Right atrium auricular region (tissue), 2 donors: ENCODE results near the gene NRXN3. TPM values are rescaled to one million over a fixed set of nuclear protein-coding genes. Genes with fewer than 3 reads are reported as not detected.

ENCODE experiments used
- DNase-seq: peaks from one replicate; pipeline ENCODE4 v3.0.0-alpha.2; 2019; ENCODE audit warnings: low spot score
- H3K27ac ChIP-seq, 2 donors: fragments of 200-600 bp; sonication (generic); 1 replicate in 1 of 2; 2 replicates in 1 of 2; pipeline ENCODE4 v1.5.1; 2016 to 2019
- H3K27me3 ChIP-seq, 2 donors: fragments of 200-600 bp; sonication (generic); one replicate each; pipeline versions ENCODE4 v1.5.1 to v1.6.0; 2017 to 2019
- H3K36me3 ChIP-seq: fragments of 200-600 bp; sonication (generic); one replicate; pipeline ENCODE4 v1.5.1; 2016
- H3K4me1 ChIP-seq, 2 donors: fragments of 200-600 bp; sonication (generic); one replicate each; pipeline versions ENCODE4 v1.5.1 to v1.6.0; 2017 to 2019
- H3K4me3 ChIP-seq, 2 donors: fragments of 200-600 bp; sonication (generic); 1 replicate in 1 of 2; 2 replicates in 1 of 2; pipeline ENCODE4 v1.5.1; 2017 to 2019; ENCODE audit warnings: mild to moderate bottlenecking in 1 of 2, moderate library complexity in 1 of 2
- H3K9me3 ChIP-seq, 2 donors: fragments of 200-600 bp; sonication (generic); one replicate each; pipeline ENCODE4 v1.5.1; 2019
- total RNA-seq, 2 donors: library from RNA; depleted of rRNA; stranded (reverse); fragments of >200 nt; gene quantifications; one replicate each; pipeline ENCODE4 v1.1.0, GENCODE V29; 2016
- TF ChIP-seq, protein P1 (sequence below), 2 donors: fragments of 200-600 bp; sonication (generic); IDR thresholded peaks; one replicate each; pipeline ENCODE4 v1.5.1; 2019; ENCODE audit warnings: antibody characterized with exemption in 2 of 2

NRXN3 gene
- total RNA-seq, 2 donors from 2014 or later: 2.0 to 2.3 TPM

DNA sequence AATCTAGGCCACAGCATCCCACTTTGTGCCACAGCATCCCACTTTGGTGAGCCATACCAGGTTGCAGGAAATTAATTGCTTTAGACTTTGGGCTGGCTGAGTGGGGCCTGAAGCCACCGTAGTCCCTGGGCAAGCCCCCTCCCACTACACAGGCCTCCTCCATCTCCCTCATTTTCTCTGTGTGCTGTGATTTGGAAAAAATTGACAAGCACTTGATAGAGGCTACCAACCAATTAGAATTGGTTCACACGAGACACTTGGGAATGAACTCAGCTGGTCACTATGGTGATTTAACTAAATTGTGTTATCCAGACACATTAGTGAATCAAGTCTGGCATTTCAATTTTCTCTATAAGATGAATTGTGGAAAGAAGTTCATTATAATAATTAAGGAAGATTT is 1560.0 kb downstream of the NRXN3 start:
- H3K36me3 ChIP-seq: no peaks in the 10 kb centered on the region
- H3K27me3 ChIP-seq: no peaks in the 10 kb centered on the region
- TF ChIP-seq, protein P1, sequence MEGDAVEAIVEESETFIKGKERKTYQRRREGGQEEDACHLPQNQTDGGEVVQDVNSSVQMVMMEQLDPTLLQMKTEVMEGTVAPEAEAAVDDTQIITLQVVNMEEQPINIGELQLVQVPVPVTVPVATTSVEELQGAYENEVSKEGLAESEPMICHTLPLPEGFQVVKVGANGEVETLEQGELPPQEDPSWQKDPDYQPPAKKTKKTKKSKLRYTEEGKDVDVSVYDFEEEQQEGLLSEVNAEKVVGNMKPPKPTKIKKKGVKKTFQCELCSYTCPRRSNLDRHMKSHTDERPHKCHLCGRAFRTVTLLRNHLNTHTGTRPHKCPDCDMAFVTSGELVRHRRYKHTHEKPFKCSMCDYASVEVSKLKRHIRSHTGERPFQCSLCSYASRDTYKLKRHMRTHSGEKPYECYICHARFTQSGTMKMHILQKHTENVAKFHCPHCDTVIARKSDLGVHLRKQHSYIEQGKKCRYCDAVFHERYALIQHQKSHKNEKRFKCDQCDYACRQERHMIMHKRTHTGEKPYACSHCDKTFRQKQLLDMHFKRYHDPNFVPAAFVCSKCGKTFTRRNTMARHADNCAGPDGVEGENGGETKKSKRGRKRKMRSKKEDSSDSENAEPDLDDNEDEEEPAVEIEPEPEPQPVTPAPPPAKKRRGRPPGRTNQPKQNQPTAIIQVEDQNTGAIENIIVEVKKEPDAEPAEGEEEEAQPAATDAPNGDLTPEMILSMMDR (IDR thresholded peaks at IDR 0.05): no peak
- no peak overlapping the region for H3K27ac ChIP-seq
- DNase-seq: no peak
- H3K9me3 ChIP-seq: peaks cover 0 to under 1% of the 10 kb centered on the region in 2 donors
- no peaks in the 10 kb centered on the region for H3K4me1 ChIP-seq
- H3K4me3 ChIP-seq: no peak overlapping the region

DNA sequence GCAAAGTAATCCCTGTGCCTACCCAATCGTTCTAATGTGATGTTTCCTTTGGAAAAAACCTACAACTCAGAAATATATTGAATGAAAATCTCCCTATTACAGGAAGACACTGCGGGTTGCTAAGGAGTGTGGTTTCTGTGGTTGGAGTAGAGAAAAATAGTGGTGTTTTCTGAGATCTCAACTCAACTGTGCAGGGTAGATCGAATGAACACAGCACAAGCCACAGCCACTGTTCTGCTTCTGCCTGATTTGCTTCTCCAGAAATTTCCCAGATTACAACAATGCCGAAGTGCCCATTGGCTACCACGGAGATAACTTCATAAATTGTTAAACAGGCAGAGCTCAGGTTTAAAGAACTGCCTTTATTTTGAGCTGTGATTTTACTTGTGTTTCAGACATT is 1560.8 kb downstream of the NRXN3 start:
- Histone ChIP-seq H3K36me3 (no peaks in the 10 kb centered on the region), H3K4me3 (no peak overlapping the region), H3K4me1 (no peaks in the 10 kb centered on the region), H3K27ac (no peak overlapping the region), H3K27me3 (no peaks in the 10 kb centered on the region), H3K9me3 (peaks cover 0 to 8% of the 10 kb centered on the region in 2 donors)
- TF ChIP-seq, protein P1 (IDR thresholded peaks at IDR 0.05): no peak
- DNase-seq: no peak

DNA sequence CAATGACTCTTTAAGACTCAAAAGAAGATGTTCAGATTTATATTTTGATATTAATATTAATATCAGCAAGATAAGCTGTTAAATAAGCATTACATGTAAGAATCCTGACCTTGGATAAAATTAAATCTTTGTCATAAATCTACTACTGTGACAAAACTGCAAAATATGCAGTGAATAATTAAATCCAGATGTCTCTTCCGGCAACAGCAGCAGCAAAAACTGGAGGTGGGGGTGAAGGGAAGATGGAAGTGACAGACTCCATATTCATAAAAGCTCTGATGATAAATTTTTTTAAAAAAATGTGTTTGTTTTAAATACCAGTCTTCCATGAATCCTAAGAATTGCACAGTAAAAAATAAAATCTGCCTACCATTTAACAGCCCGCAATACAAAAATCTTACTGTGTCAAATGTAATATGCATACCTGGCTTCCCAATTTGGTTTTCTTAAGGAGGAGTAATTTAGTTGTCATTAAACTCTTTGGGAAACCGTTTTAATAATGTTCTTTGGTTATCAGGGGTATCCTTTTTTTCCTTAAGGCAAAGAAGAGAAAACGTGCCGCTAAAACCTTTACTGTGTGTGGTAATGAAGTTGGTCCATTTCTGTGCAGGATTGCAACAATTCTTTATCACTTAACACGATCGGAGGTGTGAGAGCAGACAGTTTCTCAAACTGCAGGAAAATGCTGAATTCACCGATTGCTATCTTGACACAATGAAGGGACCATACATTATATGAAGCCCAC is 1562.9 kb downstream of the NRXN3 start:
- DNase-seq: no peak
- TF ChIP-seq, protein P1 (IDR thresholded peaks at IDR 0.05): no peak
- H3K4me3 ChIP-seq: no peak overlapping the region
- H3K4me1 ChIP-seq: no peaks in the 10 kb centered on the region
- no peak overlapping the region for H3K27ac ChIP-seq
- H3K27me3 ChIP-seq: no peaks in the 10 kb centered on the region
- peaks cover 0 to 28% of the 10 kb centered on the region in 2 donors for H3K9me3 ChIP-seq
- no peaks in the 10 kb centered on the region for H3K36me3 ChIP-seq

DNA sequence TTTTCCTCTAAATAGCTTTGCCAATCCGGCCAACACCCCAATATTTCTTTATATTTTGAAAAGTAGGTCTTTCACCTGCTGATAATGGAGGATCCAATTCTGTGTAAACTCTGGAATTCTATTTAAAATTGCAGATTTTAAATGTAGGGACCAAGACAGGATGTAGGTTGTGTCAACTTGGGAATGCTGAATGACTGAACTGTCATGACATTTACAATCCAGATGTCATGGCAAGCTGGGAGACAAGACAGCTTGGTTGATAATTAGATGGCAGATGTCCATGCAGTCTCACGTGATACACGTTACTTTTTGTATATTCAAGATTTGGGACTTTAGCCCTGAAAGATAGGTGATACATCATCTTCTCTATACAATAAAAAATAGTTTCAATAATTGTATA is 1564.0 kb downstream of the NRXN3 start:
- no peak overlapping the region for H3K4me3 ChIP-seq
- H3K27ac ChIP-seq: no peak overlapping the region
- TF ChIP-seq, protein P1 (IDR thresholded peaks at IDR 0.05): no peak
- no peak for DNase-seq
- H3K4me1 ChIP-seq: no peaks in the 10 kb centered on the region
- peaks cover 0 to 39% of the 10 kb centered on the region in 2 donors for H3K9me3 ChIP-seq
- no peaks in the 10 kb centered on the region for H3K27me3 ChIP-seq
- no peaks in the 10 kb centered on the region for H3K36me3 ChIP-seq

DNA sequence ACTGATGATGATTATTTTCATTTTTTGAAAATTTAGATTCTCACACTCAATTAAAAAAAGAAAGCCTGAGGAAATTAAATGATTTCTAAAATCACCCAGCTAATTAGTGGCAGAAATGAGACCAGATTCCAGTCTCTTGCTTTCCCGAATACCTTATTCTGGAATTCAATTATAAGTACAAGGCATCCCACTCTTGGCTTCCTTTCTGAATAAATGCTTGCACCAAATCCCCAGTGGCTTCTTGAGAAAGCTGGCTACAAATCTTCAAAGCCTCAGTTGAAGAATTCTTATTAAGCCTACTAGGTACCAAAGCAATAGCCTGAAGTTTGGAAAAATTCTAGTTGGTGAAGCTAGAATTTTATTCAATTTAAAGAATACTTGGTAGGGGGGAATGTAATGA is 1564.5 kb downstream of the NRXN3 start:
- TF ChIP-seq, protein P1 (IDR thresholded peaks at IDR 0.05): no peak
- Histone ChIP-seq H3K4me1 (no peaks in the 10 kb centered on the region), H3K36me3 (no peaks in the 10 kb centered on the region), H3K9me3 (peaks cover 0 to 39% of the 10 kb centered on the region in 2 donors), H3K27me3 (no peaks in the 10 kb centered on the region), H3K27ac (no peak overlapping the region), H3K4me3 (no peak overlapping the region)
- no peak for DNase-seq

DNA sequence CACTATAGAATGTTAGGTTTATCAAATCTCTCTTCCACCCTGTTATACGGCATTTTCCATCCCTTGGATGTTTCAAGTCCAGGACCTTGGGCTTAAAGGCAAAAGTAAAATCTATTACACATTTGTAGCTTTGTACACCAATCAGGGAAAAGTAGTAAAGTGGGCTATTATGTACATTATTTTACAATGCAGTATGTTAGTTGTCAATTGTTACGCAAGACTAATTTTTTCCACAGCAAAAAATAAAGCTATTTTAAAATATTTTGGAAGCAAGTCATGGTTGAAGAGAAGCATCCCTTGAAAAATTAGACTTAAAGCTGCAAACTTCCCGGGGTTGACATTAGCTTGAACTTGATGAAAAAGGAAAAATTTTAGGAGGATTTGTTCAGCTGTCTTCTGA is 1564.9 kb downstream of the NRXN3 start:
- DNase-seq: no peak
- Histone ChIP-seq H3K27ac (no peak overlapping the region), H3K4me3 (no peak overlapping the region)

More for the DNA sequence above, 1564.9 kb downstream of the NRXN3 start:
- Histone ChIP-seq H3K27me3 (no peaks in the 10 kb centered on the region), H3K4me1 (no peaks in the 10 kb centered on the region), H3K9me3 (peaks cover 0 to 39% of the 10 kb centered on the region in 2 donors), H3K36me3 (no peaks in the 10 kb centered on the region)
- TF ChIP-seq, protein P1 (IDR thresholded peaks at IDR 0.05): no peak
